ENCODE data around the gene DPH6. TPM values are rescaled to one million over a fixed set of nuclear protein-coding genes. Genes with fewer than 3 reads are reported as not detected.

The DPH6 gene
- total RNA-seq, 6 experiments from 2014 or later = 5.5 to 12.8 (median 6.9) TPM

DNA sequence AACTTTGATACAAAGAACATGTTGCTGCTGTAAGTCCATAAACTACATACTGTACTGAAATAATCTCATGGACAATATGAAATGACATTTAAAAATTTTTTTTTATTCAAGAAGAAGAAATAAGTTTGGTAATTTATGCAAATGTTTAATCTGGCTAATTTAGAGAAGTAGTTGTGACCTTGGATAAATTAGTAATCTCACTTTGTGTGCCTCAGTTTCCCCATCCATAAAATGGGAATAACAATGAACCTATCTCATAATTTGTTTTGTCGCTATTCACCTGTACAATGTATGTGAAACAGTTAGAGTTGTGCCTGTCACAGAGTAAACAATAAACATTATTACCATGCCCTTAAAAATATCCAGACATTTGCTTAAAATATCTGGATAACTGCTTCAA, 15.3 kb upstream of the DPH6 start:
- DNase-seq = no peak
- Histone ChIP-seq H3K9me3 (no peaks in the 10 kb centered on the region), H3K27ac (no peak overlapping the region), H3K36me3 (no peaks in the 10 kb centered on the region), H3K27me3 (no peaks in the 10 kb centered on the region), H3K4me1 (peaks cover 0 to 20% (median 0%) of the 10 kb centered on the region in 4 donors), H3K4me3 (no peak overlapping the region)
- ATAC-seq = no peak
- TF ChIP-seq POLR2A (IDR thresholded peaks at IDR 0.05) = no peak
- TF ChIP-seq, protein P1, sequence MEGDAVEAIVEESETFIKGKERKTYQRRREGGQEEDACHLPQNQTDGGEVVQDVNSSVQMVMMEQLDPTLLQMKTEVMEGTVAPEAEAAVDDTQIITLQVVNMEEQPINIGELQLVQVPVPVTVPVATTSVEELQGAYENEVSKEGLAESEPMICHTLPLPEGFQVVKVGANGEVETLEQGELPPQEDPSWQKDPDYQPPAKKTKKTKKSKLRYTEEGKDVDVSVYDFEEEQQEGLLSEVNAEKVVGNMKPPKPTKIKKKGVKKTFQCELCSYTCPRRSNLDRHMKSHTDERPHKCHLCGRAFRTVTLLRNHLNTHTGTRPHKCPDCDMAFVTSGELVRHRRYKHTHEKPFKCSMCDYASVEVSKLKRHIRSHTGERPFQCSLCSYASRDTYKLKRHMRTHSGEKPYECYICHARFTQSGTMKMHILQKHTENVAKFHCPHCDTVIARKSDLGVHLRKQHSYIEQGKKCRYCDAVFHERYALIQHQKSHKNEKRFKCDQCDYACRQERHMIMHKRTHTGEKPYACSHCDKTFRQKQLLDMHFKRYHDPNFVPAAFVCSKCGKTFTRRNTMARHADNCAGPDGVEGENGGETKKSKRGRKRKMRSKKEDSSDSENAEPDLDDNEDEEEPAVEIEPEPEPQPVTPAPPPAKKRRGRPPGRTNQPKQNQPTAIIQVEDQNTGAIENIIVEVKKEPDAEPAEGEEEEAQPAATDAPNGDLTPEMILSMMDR (IDR thresholded peaks at IDR 0.05) = no peak
- WGBS (ENCODE audit: insufficient coverage, low coverage, low lambda C conversion rate, missing lambda C conversion rate) = 100% methylated on average over 1 of the region's 1 CpG
- intact Hi-C loops (cut with DNase I) = no loop called here

DNA sequence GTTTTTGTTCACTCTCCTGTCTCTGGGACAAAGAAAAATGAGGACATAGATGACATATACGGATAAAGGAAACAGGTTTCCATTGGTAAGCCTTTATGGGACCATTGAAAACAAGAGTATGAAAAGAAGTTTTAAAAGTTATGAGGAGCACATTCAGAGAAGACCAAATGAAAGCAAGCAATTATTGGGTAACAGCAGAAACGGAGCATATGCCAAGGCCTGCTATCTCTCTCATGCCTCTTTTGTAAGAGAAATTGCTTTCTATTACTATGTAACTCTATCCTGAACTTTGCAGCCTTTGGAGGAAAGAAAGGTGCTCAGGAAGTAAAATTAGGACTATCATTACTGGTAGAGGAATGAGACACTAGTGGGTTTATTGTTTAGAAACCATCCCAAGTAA, 14.9 kb upstream of the DPH6 start:
- 53% methylated on average over 2 of the region's 2 CpGs for whole genome bisulfite sequencing (ENCODE audit: insufficient coverage, low coverage, low lambda C conversion rate, missing lambda C conversion rate)
- TF ChIP-seq, protein P1 (IDR thresholded peaks at IDR 0.05) = no peak
- TF ChIP-seq POLR2A (IDR thresholded peaks at IDR 0.05) = no peak
- ATAC-seq (peak; percentile 39 to 93 (median 80)), DNase-seq (no peak)
- Histone ChIP-seq H3K27me3 (no peaks in the 10 kb centered on the region), H3K9me3 (no peaks in the 10 kb centered on the region), H3K4me1 (peaks cover 0 to 20% (median 0%) of the 10 kb centered on the region in 4 donors), H3K4me3 (no peak overlapping the region), H3K27ac (no peak overlapping the region), H3K36me3 (no peaks in the 10 kb centered on the region)
- intact Hi-C loops (cut with DNase I) = no loop called here

DNA sequence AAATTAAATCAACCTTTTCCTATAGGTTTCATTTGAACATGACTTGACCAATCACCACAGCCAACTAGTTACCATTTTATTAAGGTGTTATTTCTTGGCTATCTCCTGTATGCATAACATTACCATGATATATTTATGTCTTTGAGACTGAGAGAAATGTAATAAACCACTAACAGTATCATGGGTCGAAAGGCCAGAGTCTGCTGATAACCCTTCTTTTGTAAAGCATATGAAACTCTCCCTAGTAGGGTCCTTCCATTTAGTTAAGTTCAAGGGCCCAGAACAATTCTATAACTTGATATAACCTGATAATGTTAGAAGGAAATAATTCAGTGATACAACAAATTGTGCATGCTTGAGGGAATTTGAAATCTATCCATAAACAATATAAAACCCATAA, 14.3 kb upstream of the DPH6 start:
- WGBS (ENCODE audit: insufficient coverage, low coverage, low lambda C conversion rate, missing lambda C conversion rate) = 60% methylated on average over 1 of the region's 1 CpG
- no peak overlapping the region for H3K4me3 ChIP-seq
- H3K36me3 ChIP-seq = no peaks in the 10 kb centered on the region
- H3K27me3 ChIP-seq = no peaks in the 10 kb centered on the region
- DNase-seq (no peak), ATAC-seq (peak in 2 of 4 donors; percentile 32 to 51)
- H3K4me1 ChIP-seq = peaks cover 0 to 20% (median 0%) of the 10 kb centered on the region in 4 donors
- intact Hi-C loops (cut with DNase I) = no loop called here
- H3K9me3 ChIP-seq = no peaks in the 10 kb centered on the region
- TF ChIP-seq, protein P1 (IDR thresholded peaks at IDR 0.05) = no peak
- TF ChIP-seq POLR2A (IDR thresholded peaks at IDR 0.05) = no peak
- no peak overlapping the region for H3K27ac ChIP-seq

DNA sequence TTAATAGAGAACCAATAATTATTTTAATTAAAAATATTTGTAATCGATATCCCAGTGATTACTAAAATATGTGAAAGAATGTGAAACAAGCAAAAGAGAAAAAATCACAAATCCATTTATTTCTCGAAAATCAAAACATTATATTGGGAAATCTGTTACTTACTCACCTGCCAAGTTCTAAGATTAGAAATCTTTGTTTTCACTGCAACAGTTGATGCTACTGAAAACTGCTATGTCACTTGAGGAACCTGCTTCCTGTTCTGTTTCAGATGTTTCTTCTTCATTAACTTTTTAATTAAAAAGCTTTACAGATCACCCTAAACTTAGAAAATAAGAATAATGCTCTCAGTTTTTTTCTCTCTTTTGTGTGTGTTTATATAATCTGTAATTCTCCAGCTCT, 13.7 kb upstream of the DPH6 start:
- H3K27ac ChIP-seq = no peak overlapping the region
- TF ChIP-seq, protein P1 (IDR thresholded peaks at IDR 0.05) = no peak
- TF ChIP-seq POLR2A (IDR thresholded peaks at IDR 0.05) = no peak
- DNase-seq (no peak), ATAC-seq (peak in 2 of 4 donors; percentile 61 to 74)
- H3K4me1 ChIP-seq = peaks cover 0 to 20% (median 0%) of the 10 kb centered on the region in 4 donors
- 48% methylated on average over 2 of the region's 2 CpGs for WGBS (ENCODE audit: insufficient coverage, low coverage, low lambda C conversion rate, missing lambda C conversion rate)
- H3K36me3 ChIP-seq = no peaks in the 10 kb centered on the region
- H3K27me3 ChIP-seq = no peaks in the 10 kb centered on the region
- no peak overlapping the region for H3K4me3 ChIP-seq
- H3K9me3 ChIP-seq = no peaks in the 10 kb centered on the region
- intact Hi-C loops (cut with DNase I) = no loop called here

DNA sequence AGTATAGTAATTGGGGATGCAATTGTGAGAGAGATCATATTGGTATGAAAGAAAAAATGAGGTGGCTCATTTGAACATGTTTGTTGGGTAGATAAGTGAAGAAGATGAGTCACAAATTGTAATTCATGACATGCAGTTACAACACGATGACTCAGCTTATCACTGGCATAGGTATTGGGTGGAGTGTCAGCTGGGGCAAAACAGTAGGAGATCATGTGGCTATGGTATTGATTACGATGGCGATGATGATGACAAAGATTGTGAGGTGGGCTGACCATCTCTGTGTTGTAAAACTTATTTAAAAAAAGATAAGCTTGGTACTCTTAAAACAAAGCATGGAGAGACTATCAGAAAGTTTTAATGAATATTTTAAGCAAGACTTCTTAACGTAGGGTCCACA, 11.6 kb upstream of the DPH6 start:
- 79% methylated on average over 4 of the region's 4 CpGs for WGBS (ENCODE audit: insufficient coverage, low coverage, low lambda C conversion rate, missing lambda C conversion rate)
- intact Hi-C loops (cut with DNase I) = no loop called here
- H3K4me3 ChIP-seq = no peak overlapping the region

More for the DNA sequence above, 11.6 kb upstream of the DPH6 start:
- peak in 1 of 4 donors; percentile 69 for ATAC-seq
- no peak overlapping the region for H3K27ac ChIP-seq
- no peaks in the 10 kb centered on the region for H3K36me3 ChIP-seq
- H3K4me1 ChIP-seq = peaks cover 0 to 20% (median 0%) of the 10 kb centered on the region in 4 donors
- DNase-seq = no peak
- no peaks in the 10 kb centered on the region for H3K9me3 ChIP-seq
- no peak for TF ChIP-seq POLR2A (IDR thresholded peaks at IDR 0.05)
- TF ChIP-seq, protein P1 (IDR thresholded peaks at IDR 0.05) = no peak
- no peaks in the 10 kb centered on the region for H3K27me3 ChIP-seq
